ENCODE data around the gene DCXR. TPM values are rescaled to one million over a fixed set of nuclear protein-coding genes. Genes with fewer than 3 reads are reported as not detected.

DCXR gene
- total and polyA plus RNA-seq, 2 of the 4 experiments (the other 2 are of a cell fraction) = 36.6 to 139 TPM

DNA sequence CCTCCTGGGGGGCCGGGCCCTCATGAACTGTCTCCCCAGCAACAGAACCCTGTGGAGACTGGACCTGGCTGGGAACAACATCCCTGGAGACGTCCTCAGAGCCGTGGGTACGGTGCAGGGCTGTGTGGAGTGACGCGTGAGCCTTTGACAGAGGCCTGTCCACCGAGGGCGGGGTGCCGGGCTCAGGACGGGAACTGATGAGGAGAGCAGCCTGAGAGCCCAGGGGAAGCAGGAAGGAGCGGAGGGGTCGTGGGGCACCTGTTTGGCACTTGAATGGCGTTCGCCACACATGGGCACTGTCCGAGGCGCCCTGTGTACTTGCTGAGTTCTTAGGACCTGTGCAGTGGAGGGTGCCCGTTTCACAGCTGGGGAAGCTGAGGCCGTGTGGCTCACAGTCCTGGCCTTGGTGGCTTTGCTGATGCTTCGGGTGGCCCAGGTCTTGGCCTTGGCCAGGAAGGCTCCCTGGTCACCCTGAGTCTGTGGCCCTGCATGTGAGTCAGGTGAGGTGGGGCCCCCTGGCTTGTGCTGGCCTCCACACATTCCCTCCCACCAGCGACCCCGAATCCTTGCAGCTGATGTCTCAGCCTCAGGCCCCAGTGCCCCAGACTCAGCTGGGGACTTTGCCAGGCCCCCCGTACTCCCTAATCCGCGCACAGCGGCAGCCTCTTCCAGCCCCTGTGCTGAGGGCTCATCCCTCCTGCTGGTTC lies 11.9 kb downstream of the DCXR start:
- Histone ChIP-seq H3K18ac (ENCODE audit: low read depth, low read length) (no peak overlapping the region), H4K5ac (ENCODE audit: low read depth, low read length) (no peak overlapping the region), H3K14ac (replicated peaks; ENCODE audit: low read depth, low read length) (no peak overlapping the region), H2AK9ac (replicated peaks; ENCODE audit: low read depth, low read length, poor library complexity) (no peak overlapping the region), H3K9ac (ENCODE audit: low read depth, low read length) (no peak overlapping the region), H4K91ac (ENCODE audit: insufficient read depth, low read depth, low read length) (no peak overlapping the region), H3K79me1 (ENCODE audit: low read depth in 1 of 2, low read length in 2 of 2) (peaks cover 12 to 32% of the 10 kb centered on the region in 2 experiments), H3K27ac (ENCODE audit: insufficient read depth, low read length) (no peak overlapping the region), H3K27me3 (ENCODE audit: control insufficient read depth, insufficient read depth, low read length) (no peaks in the 10 kb centered on the region), H2AK5ac (ENCODE audit: low read depth, low read length) (no peak overlapping the region), H3K4me1 (ENCODE audit: control insufficient read depth, insufficient read depth, low read length) (peaks cover 13% of the 10 kb centered on the region), H3K4me3 (ENCODE audit: insufficient read depth, low read depth, low read length) (no peak overlapping the region), H2BK20ac (ENCODE audit: low read depth, low read length) (no peak overlapping the region), H4K8ac (ENCODE audit: low read depth in 2 of 2, low read length in 2 of 2) (no peak overlapping the region), H2AFZ (replicated peaks; ENCODE audit: low read length, poor library complexity) (no peak overlapping the region), H3K36me3 (ENCODE audit: control insufficient read depth, insufficient read depth, low read length) (peaks cover 2% of the 10 kb centered on the region), H2BK15ac (ENCODE audit: low read depth, low read length) (no peak overlapping the region), H3K56ac (ENCODE audit: extremely low read depth, insufficient read depth, low read length) (no peak overlapping the region), H3K9me3 (ENCODE audit: control insufficient read depth, insufficient read depth, low read length) (no peaks in the 10 kb centered on the region), H3K9me1 (ENCODE audit: insufficient read depth, low read length) (no peaks in the 10 kb centered on the region), H2BK5ac (ENCODE audit: low read depth, low read length, poor library complexity, severe bottlenecking) (no peak overlapping the region), H2BK120ac (ENCODE audit: low read depth, low read length) (no peak overlapping the region), H3K4ac (ENCODE audit: low read depth, low read length) (no peak overlapping the region), H4K20me1 (ENCODE audit: insufficient read depth, low read length) (peaks cover 17% of the 10 kb centered on the region), H3K23ac (ENCODE audit: low read depth, low read length) (no peak overlapping the region), H3K4me2 (ENCODE audit: low read depth, low read length) (no peak overlapping the region)
- in situ Hi-C loops (cut with MboI; ENCODE audit: low sequenced_read_pairs) = no loop called here
- BruUV-seq (replicated peaks) = no TSS peak
- intact Hi-C loops (cut with micrococcal nuclease) = no loop called here
- CTCF ChIA-PET = no interaction called here
- DNase-seq (no peak), ATAC-seq (ENCODE audit: low read depth) (no peak)
- WGBS, 2 experiments (ENCODE audit: extremely low coverage in 2 of 2, insufficient read length in 1 of 2) = 96% methylated on average over 19 of the region's 25 CpGs; no CpG with 5 or more reads in 1 of the 2 experiments
- POLR2A ChIA-PET (ENCODE audit: unreplicated experiment) = no interaction called here
- TF ChIP-seq USF2 (IDR thresholded peaks at IDR 0.05; ENCODE audit: low read depth, low read length) (no peak), NFE2L2 (IDR thresholded peaks at IDR 0.05; ENCODE audit: low read depth, low read length) (no peak), MAZ (IDR thresholded peaks at IDR 0.05; ENCODE audit: borderline replicate concordance, low read depth, low read length) (no peak), POLR2A (IDR thresholded peaks at IDR 0.05; ENCODE audit: low read depth, low read length) (no peak), CHD1 (IDR thresholded peaks at IDR 0.05; ENCODE audit: low read depth, low read length) (no peak), MXI1 (IDR thresholded peaks at IDR 0.05; ENCODE audit: borderline replicate concordance, low read depth, low read length) (no peak), SMC3 (IDR thresholded peaks at IDR 0.05; ENCODE audit: low read depth, low read length) (no peak), FOS (IDR thresholded peaks at IDR 0.05; ENCODE audit: low read depth, low read length) (no peak), MAFK (IDR thresholded peaks at IDR 0.05; ENCODE audit: low read depth, low read length) (no peak), CEBPB (IDR thresholded peaks at IDR 0.05; ENCODE audit: low read depth, low read length) (no peak), BHLHE40 (IDR thresholded peaks at IDR 0.05; ENCODE audit: low read depth, low read length) (no peak), RCOR1 (IDR thresholded peaks at IDR 0.05; ENCODE audit: insufficient replicate concordance, low read length) (no peak), ELK1 (IDR thresholded peaks at IDR 0.05; ENCODE audit: borderline replicate concordance, low read depth, low read length) (no peak), RFX5 (IDR thresholded peaks at IDR 0.05; ENCODE audit: low read depth, low read length) (no peak), RAD21 (IDR thresholded peaks at IDR 0.05; ENCODE audit: low read length) (no peak)
- TF ChIP-seq, protein P1, sequence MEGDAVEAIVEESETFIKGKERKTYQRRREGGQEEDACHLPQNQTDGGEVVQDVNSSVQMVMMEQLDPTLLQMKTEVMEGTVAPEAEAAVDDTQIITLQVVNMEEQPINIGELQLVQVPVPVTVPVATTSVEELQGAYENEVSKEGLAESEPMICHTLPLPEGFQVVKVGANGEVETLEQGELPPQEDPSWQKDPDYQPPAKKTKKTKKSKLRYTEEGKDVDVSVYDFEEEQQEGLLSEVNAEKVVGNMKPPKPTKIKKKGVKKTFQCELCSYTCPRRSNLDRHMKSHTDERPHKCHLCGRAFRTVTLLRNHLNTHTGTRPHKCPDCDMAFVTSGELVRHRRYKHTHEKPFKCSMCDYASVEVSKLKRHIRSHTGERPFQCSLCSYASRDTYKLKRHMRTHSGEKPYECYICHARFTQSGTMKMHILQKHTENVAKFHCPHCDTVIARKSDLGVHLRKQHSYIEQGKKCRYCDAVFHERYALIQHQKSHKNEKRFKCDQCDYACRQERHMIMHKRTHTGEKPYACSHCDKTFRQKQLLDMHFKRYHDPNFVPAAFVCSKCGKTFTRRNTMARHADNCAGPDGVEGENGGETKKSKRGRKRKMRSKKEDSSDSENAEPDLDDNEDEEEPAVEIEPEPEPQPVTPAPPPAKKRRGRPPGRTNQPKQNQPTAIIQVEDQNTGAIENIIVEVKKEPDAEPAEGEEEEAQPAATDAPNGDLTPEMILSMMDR (conservative IDR thresholded peaks at IDR 0.05; ENCODE audit: low read depth, low read length) = no peak
- dilution Hi-C loops (cut with HindIII; ENCODE audit: low sequenced_read_pairs, unreplicated experiment) = no loop called here

Data from IMR-90 (cell line).